Activated T-cell treated with anti-CD3 and anti-CD28 coated beads for 48 hours (primary cell): Measurements from ENCODE around the gene ROBO3.

Experiments used
- DNase-seq: peaks from one replicate; pipeline ENCODE4 v3.0.0-alpha.2; 2020; ENCODE audit warnings: low read depth

Gene ROBO3

GRCh38 chr11:124865181-124865901 lies at the start of gene ROBO3:
Gene ROBO3, plus strand, starts transcription at chr11:124865432. Its CDS starts 146 bp downstream, at chr11:124865578.
- no peak for DNase-seq

GRCh38 chr11:124817036-124817435 lies 48.2 kb upstream of the ROBO3 start:
- no peak for DNase-seq

- no peak for DNase-seq
Measured at GRCh38 chr11:124821995-124822730, 43.1 kb upstream of the ROBO3 start.

- DNase-seq, result no peak
Measured at GRCh38 chr11:124823512-124824376, 41.5 kb upstream of the ROBO3 start.

- no peak for DNase-seq
Measured at GRCh38 chr11:124825876-124826275, 39.4 kb upstream of the ROBO3 start.

GRCh38 chr11:124829986-124830385 lies 35.2 kb upstream of the ROBO3 start:
- DNase-seq, result no peak

- DNase-seq, result no peak
Measured at GRCh38 chr11:124830749-124831148, 34.5 kb upstream of the ROBO3 start.

GRCh38 chr11:124831897-124832296 lies 33.3 kb upstream of the ROBO3 start:
- no peak for DNase-seq

GRCh38 chr11:124832571-124832970 lies 32.7 kb upstream of the ROBO3 start:
- DNase-seq, result no peak

- DNase-seq, result no peak
Measured at GRCh38 chr11:124834526-124835180, 30.6 kb upstream of the ROBO3 start.

GRCh38 chr11:124835918-124836317 lies 29.3 kb upstream of the ROBO3 start:
- DNase-seq, result no peak

- no peak for DNase-seq
Measured at GRCh38 chr11:124837491-124837856, 27.8 kb upstream of the ROBO3 start.

- DNase-seq, result no peak
Measured at GRCh38 chr11:124838805-124839127, 26.5 kb upstream of the ROBO3 start.

- no peak for DNase-seq
Measured at GRCh38 chr11:124839128-124839971, 25.9 kb upstream of the ROBO3 start.

- DNase-seq, result no peak
Measured at GRCh38 chr11:124839972-124840621, 25.1 kb upstream of the ROBO3 start.

- no peak for DNase-seq
Measured at GRCh38 chr11:124840666-124841065, 24.6 kb upstream of the ROBO3 start.

- no peak for DNase-seq
Measured at GRCh38 chr11:124841201-124841600, 24.0 kb upstream of the ROBO3 start.

- DNase-seq, result no peak
Measured at GRCh38 chr11:124841840-124842239, 23.4 kb upstream of the ROBO3 start.

- no peak for DNase-seq
Measured at GRCh38 chr11:124842305-124842704, 22.9 kb upstream of the ROBO3 start.

- no peak for DNase-seq
Measured at GRCh38 chr11:124843616-124843910, 21.7 kb upstream of the ROBO3 start.

GRCh38 chr11:124844664-124845079 lies 20.6 kb upstream of the ROBO3 start:
- DNase-seq, result no peak
